Activated T-helper 1 cell treated with anti-CD3 and anti-CD28 coated beads, Interleukin-12 subunit alpha, Interleukin-12 subunit beta, Interleukin-2, Interleukin-4 antibody, amounts not matched to agents 30 ng/mL and 10 ng/mL and 1 ng/mL, durations not matched to agents 14 hours and 24 hours and 36 hours (primary cell): Measurements from ENCODE around the gene LYAR. TPM values are rescaled to one million over a fixed set of nuclear protein-coding genes. Genes with fewer than 3 reads are reported as not detected.
"Not testable (repeated sequence)": the region's sequence is repeated elsewhere in the genome, so short reads cannot be mapped to it uniquely, and the experiment has no call there.

Experiments
- DNase-seq: peaks from one replicate; pipeline ENCODE4 v3.0.0; 2021; ENCODE audit warnings: low spot score
- H3K27ac Mint-ChIP-seq: one replicate; pipeline ENCODE4 v1.8.0; 2021; ENCODE audit warnings: mild to moderate bottlenecking, mixed read lengths
- H3K27me3 Mint-ChIP-seq: one replicate; pipeline ENCODE4 v1.8.0; 2022; ENCODE audit warnings: mild to moderate bottlenecking, moderate library complexity, mixed read lengths; ENCODE audit not compliant: insufficient read depth
- H3K36me3 Mint-ChIP-seq: one replicate; pipeline ENCODE4 v1.8.0; 2021; ENCODE audit warnings: low read depth, mixed read lengths
- H3K4me1 Mint-ChIP-seq: one replicate; pipeline ENCODE4 v1.8.0; 2021; ENCODE audit warnings: low read depth, mixed read lengths
- H3K4me3 Mint-ChIP-seq: one replicate; pipeline ENCODE4 v1.8.0; 2021; ENCODE audit warnings: mild to moderate bottlenecking, moderate library complexity, mixed read lengths
- H3K9me3 Mint-ChIP-seq: one replicate; pipeline ENCODE4 v1.8.0; 2021; ENCODE audit warnings: mixed read lengths
- intact Hi-C: fragments of 100-400 bp; cut with micrococcal nuclease; formaldehyde crosslinking; loops from one replicate; pipeline ENCODE4 v1.15.1; 2024
- total RNA-seq: library from RNA; stranded (reverse); gene quantifications from 2 replicates; pipeline ENCODE4 v1.2.3, GENCODE V29; 2022

Gene LYAR
- total RNA-seq, 1 donor from 2014 or later: 86.8 TPM

DNA sequence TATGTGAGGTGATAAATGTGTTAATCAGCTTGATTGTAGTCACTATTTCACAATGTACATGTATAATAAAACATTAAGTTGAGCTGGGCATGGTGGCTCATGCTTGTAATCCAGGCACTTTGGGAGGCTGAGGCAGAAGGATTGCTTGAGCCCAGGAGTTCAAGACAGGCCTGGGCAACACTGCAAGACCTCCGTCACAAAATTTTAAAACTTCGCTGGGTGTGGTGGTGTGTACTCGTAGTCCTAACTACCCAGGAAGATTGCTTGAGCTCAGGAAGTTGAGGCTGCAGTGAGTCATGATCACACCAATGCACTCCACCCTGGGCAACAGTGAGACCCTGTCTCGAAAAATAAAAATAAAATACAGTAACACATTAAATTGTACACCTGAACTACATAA is 20.1 kb downstream of the LYAR start:
- no peak for DNase-seq
- Mint-ChIP-seq H3K27ac (peak overlapping the region; percentile 14), H3K27me3 (no peaks in the 10 kb centered on the region), H3K4me3 (no peak overlapping the region), H3K9me3 (no peaks in the 10 kb centered on the region), H3K36me3 (peaks cover 44% of the 10 kb centered on the region), H3K4me1 (peaks cover 28% of the 10 kb centered on the region)
- intact Hi-C loops: no loop called here

DNA sequence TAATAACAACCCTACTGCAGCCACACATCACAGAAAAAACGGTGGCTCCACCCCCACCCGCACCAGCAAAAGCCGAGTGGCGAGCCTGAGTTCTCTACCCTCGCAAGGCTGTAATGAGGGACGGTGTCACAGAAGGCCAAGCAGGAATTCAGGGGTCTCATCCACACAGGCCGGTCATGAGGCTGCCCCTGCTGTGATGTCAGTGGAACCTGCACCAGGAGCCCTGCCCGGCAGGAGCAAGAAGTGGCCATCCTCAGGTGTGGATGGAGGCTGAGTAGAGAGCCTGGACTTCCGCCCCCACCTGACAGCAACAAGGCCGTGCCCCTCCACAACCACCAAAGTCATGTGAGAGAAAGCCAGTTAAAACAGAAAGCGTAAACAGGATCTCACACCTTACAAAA is 20.6 kb downstream of the LYAR start:
- H3K4me1 Mint-ChIP-seq: peaks cover 28% of the 10 kb centered on the region
- H3K4me3 Mint-ChIP-seq: no peak overlapping the region
- H3K36me3 Mint-ChIP-seq: peaks cover 39% of the 10 kb centered on the region
- no peaks in the 10 kb centered on the region for H3K27me3 Mint-ChIP-seq
- intact Hi-C loops: no loop called here
- peak overlapping the region; percentile 14 for H3K27ac Mint-ChIP-seq
- DNase-seq: no peak
- H3K9me3 Mint-ChIP-seq: no peaks in the 10 kb centered on the region

DNA sequence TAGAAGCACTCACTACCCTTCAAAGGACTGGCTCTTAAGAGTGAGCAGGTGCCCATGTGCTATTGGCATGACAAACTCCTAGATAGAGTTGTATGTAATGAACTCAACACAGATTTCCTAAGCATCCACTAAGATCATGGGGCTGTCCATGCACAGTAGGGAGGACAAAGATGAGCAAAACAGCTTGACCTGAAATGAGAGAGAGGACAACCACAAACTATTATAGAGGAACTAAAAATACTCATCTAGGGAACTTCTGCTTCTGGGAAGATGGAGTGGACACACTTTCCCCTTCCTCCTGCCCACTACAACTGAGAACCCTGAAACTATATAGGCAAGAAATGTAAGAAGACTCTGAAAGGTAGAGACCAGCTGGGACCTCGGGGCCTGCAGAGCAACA is 21.2 kb downstream of the LYAR start:
- peaks cover 36% of the 10 kb centered on the region for H3K36me3 Mint-ChIP-seq
- intact Hi-C loops: no loop called here
- DNase-seq: no peak

DNA sequence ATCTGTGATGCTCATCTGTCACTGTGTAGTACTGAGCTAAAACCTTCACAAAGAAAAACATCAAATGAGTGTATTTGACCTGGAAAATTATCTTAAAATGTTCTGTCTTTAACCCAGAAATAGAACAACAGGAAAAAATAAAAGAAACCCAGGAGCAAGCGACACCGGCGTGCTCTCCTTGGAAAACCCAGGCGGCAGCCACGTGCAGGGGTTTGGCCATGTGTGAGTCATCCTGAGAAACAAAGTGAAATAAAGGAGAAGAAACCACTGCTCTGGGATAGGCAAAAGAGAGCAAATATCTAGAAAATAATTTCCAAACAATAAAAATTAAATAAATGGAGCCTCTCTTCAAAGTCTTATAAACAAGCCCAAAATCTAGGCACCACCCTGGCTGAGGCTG is 22.0 kb downstream of the LYAR start:
- peaks cover 36% of the 10 kb centered on the region for H3K36me3 Mint-ChIP-seq
- peaks cover 28% of the 10 kb centered on the region for H3K4me1 Mint-ChIP-seq
- intact Hi-C loops: no loop called here
- H3K27me3 Mint-ChIP-seq: peaks cover 3% of the 10 kb centered on the region
- no peak overlapping the region for H3K27ac Mint-ChIP-seq
- DNase-seq: no peak
- no peaks in the 10 kb centered on the region for H3K9me3 Mint-ChIP-seq
- no peak overlapping the region for H3K4me3 Mint-ChIP-seq

More for the DNA sequence above, 21.2 kb downstream of the LYAR start:
- peaks cover 28% of the 10 kb centered on the region for H3K4me1 Mint-ChIP-seq
- no peaks in the 10 kb centered on the region for H3K27me3 Mint-ChIP-seq
- H3K9me3 Mint-ChIP-seq: no peaks in the 10 kb centered on the region
- H3K4me3 Mint-ChIP-seq: no peak overlapping the region
- H3K27ac Mint-ChIP-seq: peak overlapping the region; percentile 49

DNA sequence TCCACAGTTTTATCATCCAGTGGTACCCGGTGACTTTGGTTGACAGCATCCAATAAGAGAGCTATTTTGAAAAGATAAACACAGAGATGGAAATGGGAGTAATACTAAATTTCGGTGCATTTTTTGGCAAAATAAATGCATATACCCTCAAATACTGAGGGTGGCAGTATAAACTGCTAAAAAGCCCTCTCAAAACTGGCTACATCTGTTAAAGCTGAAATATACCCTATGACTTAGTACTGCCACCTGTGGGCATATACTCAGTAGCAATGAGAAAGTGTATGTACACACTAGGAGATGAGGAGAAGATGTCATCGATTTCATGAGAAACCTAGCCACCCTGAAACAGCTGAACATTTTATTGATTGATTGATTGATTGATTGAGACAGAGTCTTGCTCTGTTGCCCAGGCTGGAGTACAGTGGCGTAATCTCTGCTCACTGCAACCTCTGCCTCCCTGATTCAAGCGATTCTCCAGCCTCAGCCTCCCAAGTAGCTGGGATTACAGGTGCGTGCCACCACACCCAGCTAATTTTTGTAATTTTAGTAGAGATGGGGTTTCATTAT is 29.7 kb downstream of the LYAR start:
- Mint-ChIP-seq H3K27ac (no peak overlapping the region), H3K4me3 (no peak overlapping the region), H3K4me1 (peaks cover 7% of the 10 kb centered on the region), H3K27me3 (peaks cover 4% of the 10 kb centered on the region), H3K9me3 (no peaks in the 10 kb centered on the region), H3K36me3 (no peaks in the 10 kb centered on the region)
- DNase-seq: no peak
- intact Hi-C loops: loop anchor here (1.0 kb wide), 1 partner anchor 75 kb away; no protein-coding TSS in a partner anchor

DNA sequence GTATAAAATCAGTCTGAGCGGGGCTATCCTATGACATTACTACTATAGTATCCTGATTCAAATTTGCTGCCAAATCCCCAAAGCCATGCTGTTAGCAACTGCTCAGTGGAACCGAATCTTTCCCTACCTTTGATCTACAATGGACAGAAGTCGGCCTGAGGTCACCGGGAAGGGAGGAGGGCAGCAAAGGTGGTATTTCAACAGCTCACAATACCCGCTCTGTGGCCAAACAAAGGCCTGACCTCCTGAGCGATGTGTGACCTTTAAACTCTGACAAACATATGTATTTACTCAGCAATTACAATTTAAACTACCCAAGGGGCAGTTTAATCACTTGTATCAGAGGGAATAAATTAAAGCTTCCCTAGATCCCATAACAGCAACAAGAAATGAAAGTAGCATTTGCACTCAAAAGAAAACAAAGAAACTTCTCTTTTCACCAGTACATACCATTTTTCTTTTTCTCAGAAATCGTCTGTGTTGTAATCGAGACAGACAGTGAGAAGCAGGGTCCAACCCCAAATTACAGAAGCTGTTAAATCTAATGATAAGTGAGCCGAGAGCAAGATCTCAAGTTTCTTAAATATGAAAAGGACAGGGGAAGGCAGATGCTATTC is 30.4 kb downstream of the LYAR start:
- intact Hi-C loops: loop anchor here (1.0 kb wide), 1 partner anchor 76 kb away; no protein-coding TSS in a partner anchor
- no peak for DNase-seq
- Mint-ChIP-seq H3K9me3 (no peaks in the 10 kb centered on the region), H3K4me3 (no peak overlapping the region), H3K36me3 (no peaks in the 10 kb centered on the region), H3K27me3 (peaks cover 4% of the 10 kb centered on the region), H3K4me1 (peaks cover 7% of the 10 kb centered on the region), H3K27ac (no peak overlapping the region)

GRCh38 chr4:4257705-4258104 is 32.2 kb downstream of the LYAR start:
- H3K4me1 Mint-ChIP-seq, DNase-seq, H3K4me3 Mint-ChIP-seq, H3K9me3 Mint-ChIP-seq, H3K27me3 Mint-ChIP-seq, H3K27ac Mint-ChIP-seq, H3K36me3 Mint-ChIP-seq, intact Hi-C loops: not testable (repeated sequence)

DNA sequence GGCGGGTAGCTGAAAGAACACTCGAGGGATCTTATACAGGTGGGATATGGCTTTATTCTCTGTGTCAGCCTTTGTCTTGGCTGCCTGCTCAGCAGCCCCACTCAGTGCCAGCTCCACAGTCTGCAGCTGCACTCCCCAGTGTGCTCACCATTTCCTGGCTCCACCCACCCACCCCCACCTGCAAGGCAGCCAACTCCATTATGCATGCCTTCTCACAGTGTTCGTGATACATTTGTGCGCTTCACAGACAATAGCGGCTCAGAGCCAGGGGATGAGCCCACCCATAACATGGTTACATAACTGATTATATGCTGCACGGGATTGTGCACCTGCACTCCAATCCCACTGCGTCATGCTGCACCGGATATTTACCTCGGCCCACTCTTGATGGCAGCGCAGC is 33.2 kb downstream of the LYAR start:
- Mint-ChIP-seq H3K36me3 (no peaks in the 10 kb centered on the region), H3K27me3 (peaks cover 5% of the 10 kb centered on the region), H3K9me3 (no peaks in the 10 kb centered on the region), H3K27ac (no peak overlapping the region), H3K4me1 (peaks cover 7% of the 10 kb centered on the region), H3K4me3 (no peak overlapping the region)
- intact Hi-C loops: no loop called here
- DNase-seq: no peak

DNA sequence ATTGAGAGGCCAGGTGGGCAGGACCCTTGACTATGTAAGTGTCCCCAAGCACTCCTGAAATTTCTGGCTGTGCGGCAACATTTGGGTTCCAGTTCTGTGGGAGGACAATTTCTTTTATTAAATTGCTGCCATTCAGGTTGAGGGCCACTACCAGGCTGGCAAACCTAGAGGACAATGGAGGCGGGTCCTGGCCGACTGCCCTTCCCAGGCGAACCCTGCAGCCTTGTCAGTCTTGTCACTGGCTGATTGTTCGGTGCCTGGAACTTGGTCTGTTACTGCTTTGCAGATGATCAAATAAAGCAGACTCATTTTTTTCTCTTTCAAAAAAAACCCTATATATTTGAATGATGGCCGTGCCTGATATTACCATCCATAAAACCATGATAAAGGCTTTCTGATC is 35.3 kb downstream of the LYAR start:
- intact Hi-C loops: no loop called here
- Mint-ChIP-seq H3K4me3 (no peak overlapping the region), H3K27ac (no peak overlapping the region), H3K4me1 (peaks cover under 1% of the 10 kb centered on the region), H3K9me3 (no peaks in the 10 kb centered on the region), H3K36me3 (no peaks in the 10 kb centered on the region), H3K27me3 (peaks cover 9% of the 10 kb centered on the region)
- no peak for DNase-seq

DNA sequence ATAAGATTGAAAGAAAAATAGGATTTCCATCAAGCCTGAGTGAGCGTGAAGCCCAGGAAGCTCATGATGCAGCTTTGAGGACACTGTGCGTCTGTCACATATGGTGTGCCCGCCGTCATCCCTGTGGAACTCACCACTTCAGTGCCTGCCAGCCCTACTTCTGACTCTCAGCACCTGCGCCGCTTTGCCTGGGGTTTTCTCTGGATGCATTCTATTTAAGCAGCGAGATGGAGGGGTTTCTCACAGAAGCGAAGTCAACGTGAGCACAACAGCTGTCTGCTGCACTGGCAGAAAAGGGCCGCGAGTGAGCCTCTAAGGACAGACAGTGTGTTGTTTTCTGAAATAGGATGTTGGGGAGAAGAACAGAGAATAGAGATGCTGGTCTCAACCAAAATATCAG is 35.8 kb downstream of the LYAR start:
- Mint-ChIP-seq H3K27me3 (peaks cover 9% of the 10 kb centered on the region), H3K27ac (no peak overlapping the region), H3K36me3 (no peaks in the 10 kb centered on the region), H3K9me3 (no peaks in the 10 kb centered on the region), H3K4me1 (peaks cover 2% of the 10 kb centered on the region), H3K4me3 (no peak overlapping the region)
- intact Hi-C loops: no loop called here
- DNase-seq: no peak

- intact Hi-C loops: loop anchor here (2.0 kb wide), 1 partner anchor 295 kb away; no protein-coding TSS in a partner anchor
- Mint-ChIP-seq H3K9me3 (no peaks in the 10 kb centered on the region), H3K4me3 (peak overlapping the region; percentile 11), H3K27me3 (peaks cover 8% of the 10 kb centered on the region), H3K27ac (no peak overlapping the region), H3K36me3 (peaks cover 8% of the 10 kb centered on the region), H3K4me1 (peaks cover 34% of the 10 kb centered on the region)
- DNase-seq: no peak
These were observed 40.1 kb downstream of the LYAR start for GRCh38 chr4:4249866-4250265.

DNA sequence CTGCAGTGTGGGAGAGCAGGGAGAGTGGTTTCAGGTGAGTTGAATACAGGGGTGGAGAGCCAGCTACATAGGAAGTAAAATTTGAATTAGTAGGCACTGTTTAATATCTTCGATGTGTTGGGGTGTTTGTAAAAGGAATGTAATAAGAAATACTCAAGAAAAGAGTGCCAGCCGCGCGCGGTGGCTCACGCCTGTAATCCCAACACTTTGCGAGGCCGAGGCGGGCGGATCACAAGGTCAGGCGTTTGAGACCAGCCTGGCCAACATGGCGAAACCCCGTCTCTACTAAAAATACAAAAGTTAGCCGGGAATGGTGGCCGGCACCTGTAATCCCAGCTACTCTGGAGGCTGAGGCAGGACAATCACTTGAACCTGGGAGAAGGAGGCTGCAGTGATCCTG is 40.6 kb downstream of the LYAR start:
- H3K4me3 Mint-ChIP-seq: peak overlapping the region; percentile 87
- not testable (repeated sequence) for H3K27ac Mint-ChIP-seq

GRCh38 chr4:4248885-4249203 is 41.1 kb downstream of the LYAR start:
- Mint-ChIP-seq H3K4me3 (peak overlapping the region; percentile 87), H3K27me3 (peaks cover 4% of the 10 kb centered on the region), H3K4me1 (peaks cover 35% of the 10 kb centered on the region), H3K9me3 (no peaks in the 10 kb centered on the region), H3K27ac (peak overlapping the region; percentile 97), H3K36me3 (peaks cover 9% of the 10 kb centered on the region)
- no peak for DNase-seq
- intact Hi-C loops: loop anchor here (1.0 to 2.0 kb wide), 3 partner anchors 41 to 294 kb away; partner anchors contain the start of genes LYAR and ZBTB49

More for the DNA sequence above, 40.6 kb downstream of the LYAR start:
- intact Hi-C loops: loop anchor here (2.0 kb wide), 1 partner anchor 295 kb away; no protein-coding TSS in a partner anchor
- H3K27me3 Mint-ChIP-seq, DNase-seq, H3K36me3 Mint-ChIP-seq, H3K9me3 Mint-ChIP-seq: not testable (repeated sequence)
- peaks cover 35% of the 10 kb centered on the region for H3K4me1 Mint-ChIP-seq
